ENCODE data around the gene RTN4R.

Gene RTN4R

DNA sequence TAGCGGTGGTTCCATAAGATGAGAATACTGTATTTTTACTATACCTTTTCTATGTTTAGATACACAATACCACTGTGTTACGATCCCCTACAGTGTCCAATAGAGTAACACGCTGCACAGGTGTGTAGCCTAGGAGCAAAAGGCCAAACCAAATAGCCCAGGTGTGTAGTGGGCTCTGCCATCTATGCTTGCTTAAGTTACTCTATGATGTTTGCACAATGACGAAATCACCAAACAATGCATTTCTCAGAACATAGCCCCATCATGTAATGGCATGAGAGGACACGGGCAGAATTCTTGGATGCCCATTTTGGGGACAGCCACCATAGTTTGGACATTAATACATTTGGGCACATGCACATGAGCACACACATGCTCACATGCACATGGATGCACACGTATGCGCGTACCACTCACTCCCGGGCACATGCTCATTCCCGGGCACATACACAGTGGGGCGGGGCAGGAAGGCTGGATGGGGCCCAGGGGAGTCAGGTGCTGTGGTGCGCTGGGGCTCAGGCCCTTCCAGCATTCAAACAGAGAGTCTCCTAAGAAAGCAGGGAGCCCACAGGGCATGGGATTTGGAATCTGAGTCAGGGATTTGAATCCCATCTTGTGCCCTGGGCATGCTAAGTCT is 51.1 kb downstream of the RTN4R start:
- CTCF ChIA-PET = no interaction called here
- no peaks in the 10 kb centered on the region for H3K36me3 ChIP-seq (ENCODE audit: control insufficient read depth in 2 of 2, insufficient read depth in 1 of 2, low read length in 2 of 2)
- no peaks in the 10 kb centered on the region for H3K4me1 ChIP-seq (ENCODE audit: control insufficient read depth, insufficient read depth, low read length)
- H3K4me3 ChIP-seq (ENCODE audit: low read depth, low read length) = no peak overlapping the region
- TF ChIP-seq ZNF335 (tag by site-specific recombination; conservative IDR thresholded peaks at IDR 0.05) (no peak), KLF1 (tag by site-specific recombination; IDR thresholded peaks at IDR 0.05) (no peak), ZBTB6 (tag by site-specific recombination; IDR thresholded peaks at IDR 0.05) (no peak), ZNF146 (tag by site-specific recombination; IDR thresholded peaks at IDR 0.05) (no peak), ZFP69B (tag by site-specific recombination; IDR thresholded peaks at IDR 0.05) (no peak), ZNF707 (tag by site-specific recombination; IDR thresholded peaks at IDR 0.05) (no peak), ZBTB20 (tag by site-specific recombination; IDR thresholded peaks at IDR 0.05) (peak; percentile 77)
- POLR2A ChIA-PET = no interaction called here
- no peaks in the 10 kb centered on the region for H3K9me3 ChIP-seq (ENCODE audit: control insufficient read depth, insufficient read depth, low read depth, low read length)
- H3K27ac ChIP-seq (ENCODE audit: extremely low read depth, low read depth, low read length) = no peak overlapping the region

DNA sequence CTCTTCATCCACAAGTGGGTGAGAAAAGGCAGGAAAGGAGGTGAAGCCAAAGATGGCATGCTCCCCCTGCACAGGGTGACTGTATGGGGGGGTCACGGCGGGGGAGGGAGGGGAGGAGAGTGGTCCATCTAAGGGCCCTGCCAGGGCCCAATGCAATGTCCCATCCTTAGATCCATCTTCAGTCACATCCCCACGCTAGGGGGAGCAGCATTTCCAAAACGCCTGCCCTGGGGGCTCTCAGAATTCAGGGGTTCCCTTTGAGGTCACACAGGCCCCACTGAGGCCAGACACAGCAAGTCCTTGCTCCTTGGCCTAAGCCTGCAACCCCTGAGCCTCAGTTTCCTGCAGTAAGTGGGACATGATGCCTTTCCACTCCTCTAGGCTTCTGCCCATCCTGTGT is 52.4 kb downstream of the RTN4R start:
- no peak overlapping the region for H3K27ac ChIP-seq (ENCODE audit: extremely low read depth, low read depth, low read length)

GRCh38 chr22:20214853-20215252 is 53.3 kb downstream of the RTN4R start:
- no peaks in the 10 kb centered on the region for H3K36me3 ChIP-seq (ENCODE audit: control insufficient read depth in 2 of 2, insufficient read depth in 1 of 2, low read length in 2 of 2)
- no peaks in the 10 kb centered on the region for H3K9me3 ChIP-seq (ENCODE audit: control insufficient read depth, insufficient read depth, low read depth, low read length)
- ChIA-PET CTCF (interaction anchor here (0.7 to 1.3 kb wide), 3 partner anchors 43 to 75 kb away, joined by 3 to 4 read pairs (median 4); no protein-coding TSS in a partner anchor), POLR2A (no interaction called here)
- no peak overlapping the region for H3K4me3 ChIP-seq (ENCODE audit: low read depth, low read length)
- H3K4me1 ChIP-seq (ENCODE audit: control insufficient read depth, insufficient read depth, low read length) = peaks cover 4% of the 10 kb centered on the region
- H3K27ac ChIP-seq (ENCODE audit: extremely low read depth, low read depth, low read length) = no peak overlapping the region
- TF ChIP-seq SCRT1 (tag by site-specific recombination; IDR thresholded peaks at IDR 0.05; ENCODE audit: borderline replicate concordance) (no peak), ZIC2 (tag by site-specific recombination; IDR thresholded peaks at IDR 0.05) (no peak), ZNF792 (tag by site-specific recombination; IDR thresholded peaks at IDR 0.05) (no peak), ZBTB17 (tag by site-specific recombination; IDR thresholded peaks at IDR 0.05) (no peak), ZNF530 (tag by site-specific recombination; IDR thresholded peaks at IDR 0.05; ENCODE audit: low read depth) (no peak), ZNF169 (tag by site-specific recombination; IDR thresholded peaks at IDR 0.05) (no peak), ZNF140 (tag by site-specific recombination; IDR thresholded peaks at IDR 0.05) (no peak)
- TF ChIP-seq, protein P1, sequence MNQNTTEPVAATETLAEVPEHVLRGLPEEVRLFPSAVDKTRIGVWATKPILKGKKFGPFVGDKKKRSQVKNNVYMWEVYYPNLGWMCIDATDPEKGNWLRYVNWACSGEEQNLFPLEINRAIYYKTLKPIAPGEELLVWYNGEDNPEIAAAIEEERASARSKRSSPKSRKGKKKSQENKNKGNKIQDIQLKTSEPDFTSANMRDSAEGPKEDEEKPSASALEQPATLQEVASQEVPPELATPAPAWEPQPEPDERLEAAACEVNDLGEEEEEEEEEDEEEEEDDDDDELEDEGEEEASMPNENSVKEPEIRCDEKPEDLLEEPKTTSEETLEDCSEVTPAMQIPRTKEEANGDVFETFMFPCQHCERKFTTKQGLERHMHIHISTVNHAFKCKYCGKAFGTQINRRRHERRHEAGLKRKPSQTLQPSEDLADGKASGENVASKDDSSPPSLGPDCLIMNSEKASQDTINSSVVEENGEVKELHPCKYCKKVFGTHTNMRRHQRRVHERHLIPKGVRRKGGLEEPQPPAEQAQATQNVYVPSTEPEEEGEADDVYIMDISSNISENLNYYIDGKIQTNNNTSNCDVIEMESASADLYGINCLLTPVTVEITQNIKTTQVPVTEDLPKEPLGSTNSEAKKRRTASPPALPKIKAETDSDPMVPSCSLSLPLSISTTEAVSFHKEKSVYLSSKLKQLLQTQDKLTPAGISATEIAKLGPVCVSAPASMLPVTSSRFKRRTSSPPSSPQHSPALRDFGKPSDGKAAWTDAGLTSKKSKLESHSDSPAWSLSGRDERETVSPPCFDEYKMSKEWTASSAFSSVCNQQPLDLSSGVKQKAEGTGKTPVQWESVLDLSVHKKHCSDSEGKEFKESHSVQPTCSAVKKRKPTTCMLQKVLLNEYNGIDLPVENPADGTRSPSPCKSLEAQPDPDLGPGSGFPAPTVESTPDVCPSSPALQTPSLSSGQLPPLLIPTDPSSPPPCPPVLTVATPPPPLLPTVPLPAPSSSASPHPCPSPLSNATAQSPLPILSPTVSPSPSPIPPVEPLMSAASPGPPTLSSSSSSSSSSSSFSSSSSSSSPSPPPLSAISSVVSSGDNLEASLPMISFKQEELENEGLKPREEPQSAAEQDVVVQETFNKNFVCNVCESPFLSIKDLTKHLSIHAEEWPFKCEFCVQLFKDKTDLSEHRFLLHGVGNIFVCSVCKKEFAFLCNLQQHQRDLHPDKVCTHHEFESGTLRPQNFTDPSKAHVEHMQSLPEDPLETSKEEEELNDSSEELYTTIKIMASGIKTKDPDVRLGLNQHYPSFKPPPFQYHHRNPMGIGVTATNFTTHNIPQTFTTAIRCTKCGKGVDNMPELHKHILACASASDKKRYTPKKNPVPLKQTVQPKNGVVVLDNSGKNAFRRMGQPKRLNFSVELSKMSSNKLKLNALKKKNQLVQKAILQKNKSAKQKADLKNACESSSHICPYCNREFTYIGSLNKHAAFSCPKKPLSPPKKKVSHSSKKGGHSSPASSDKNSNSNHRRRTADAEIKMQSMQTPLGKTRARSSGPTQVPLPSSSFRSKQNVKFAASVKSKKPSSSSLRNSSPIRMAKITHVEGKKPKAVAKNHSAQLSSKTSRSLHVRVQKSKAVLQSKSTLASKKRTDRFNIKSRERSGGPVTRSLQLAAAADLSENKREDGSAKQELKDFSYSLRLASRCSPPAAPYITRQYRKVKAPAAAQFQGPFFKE (tag by site-specific recombination; IDR thresholded peaks at IDR 0.05; ENCODE audit: borderline replicate concordance) = no peak

More for the DNA sequence above, 52.4 kb downstream of the RTN4R start:
- POLR2A ChIA-PET = no interaction called here
- Histone ChIP-seq H3K4me1 (ENCODE audit: control insufficient read depth, insufficient read depth, low read length) (peaks cover 4% of the 10 kb centered on the region), H3K9me3 (ENCODE audit: control insufficient read depth, insufficient read depth, low read depth, low read length) (no peaks in the 10 kb centered on the region), H3K4me3 (ENCODE audit: low read depth, low read length) (no peak overlapping the region), H3K36me3 (ENCODE audit: control insufficient read depth in 2 of 2, insufficient read depth in 1 of 2, low read length in 2 of 2) (no peaks in the 10 kb centered on the region)
- TF ChIP-seq ZNF660 (tag by site-specific recombination; IDR thresholded peaks at IDR 0.05) = no peak
- TF ChIP-seq GLIS2 (tag by site-specific recombination; IDR thresholded peaks at IDR 0.05) = 0 out of 2 replicates have a peak, but pooled peaks have one; percentile 19
- TF ChIP-seq ZNF596 (tag by site-specific recombination; IDR thresholded peaks at IDR 0.05) = no peak
- no peak for TF ChIP-seq ZNF416 (tag by site-specific recombination; IDR thresholded peaks at IDR 0.05)
- TF ChIP-seq ZNF514 (tag by site-specific recombination; IDR thresholded peaks at IDR 0.05) = no peak
- TF ChIP-seq, protein P2, sequence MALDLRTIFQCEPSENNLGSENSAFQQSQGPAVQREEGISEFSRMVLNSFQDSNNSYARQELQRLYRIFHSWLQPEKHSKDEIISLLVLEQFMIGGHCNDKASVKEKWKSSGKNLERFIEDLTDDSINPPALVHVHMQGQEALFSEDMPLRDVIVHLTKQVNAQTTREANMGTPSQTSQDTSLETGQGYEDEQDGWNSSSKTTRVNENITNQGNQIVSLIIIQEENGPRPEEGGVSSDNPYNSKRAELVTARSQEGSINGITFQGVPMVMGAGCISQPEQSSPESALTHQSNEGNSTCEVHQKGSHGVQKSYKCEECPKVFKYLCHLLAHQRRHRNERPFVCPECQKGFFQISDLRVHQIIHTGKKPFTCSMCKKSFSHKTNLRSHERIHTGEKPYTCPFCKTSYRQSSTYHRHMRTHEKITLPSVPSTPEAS (tag by site-specific recombination; IDR thresholded peaks at IDR 0.05) = no peak
- no peak for TF ChIP-seq ZNF561 (tag by site-specific recombination; IDR thresholded peaks at IDR 0.05; ENCODE audit: borderline replicate concordance)
- TF ChIP-seq ZNF114 (tag by site-specific recombination; IDR thresholded peaks at IDR 0.05) = no peak
- no peak for TF ChIP-seq KLF9 (tag by site-specific recombination; IDR thresholded peaks at IDR 0.05; ENCODE audit: low read depth)
- TF ChIP-seq, protein P3, sequence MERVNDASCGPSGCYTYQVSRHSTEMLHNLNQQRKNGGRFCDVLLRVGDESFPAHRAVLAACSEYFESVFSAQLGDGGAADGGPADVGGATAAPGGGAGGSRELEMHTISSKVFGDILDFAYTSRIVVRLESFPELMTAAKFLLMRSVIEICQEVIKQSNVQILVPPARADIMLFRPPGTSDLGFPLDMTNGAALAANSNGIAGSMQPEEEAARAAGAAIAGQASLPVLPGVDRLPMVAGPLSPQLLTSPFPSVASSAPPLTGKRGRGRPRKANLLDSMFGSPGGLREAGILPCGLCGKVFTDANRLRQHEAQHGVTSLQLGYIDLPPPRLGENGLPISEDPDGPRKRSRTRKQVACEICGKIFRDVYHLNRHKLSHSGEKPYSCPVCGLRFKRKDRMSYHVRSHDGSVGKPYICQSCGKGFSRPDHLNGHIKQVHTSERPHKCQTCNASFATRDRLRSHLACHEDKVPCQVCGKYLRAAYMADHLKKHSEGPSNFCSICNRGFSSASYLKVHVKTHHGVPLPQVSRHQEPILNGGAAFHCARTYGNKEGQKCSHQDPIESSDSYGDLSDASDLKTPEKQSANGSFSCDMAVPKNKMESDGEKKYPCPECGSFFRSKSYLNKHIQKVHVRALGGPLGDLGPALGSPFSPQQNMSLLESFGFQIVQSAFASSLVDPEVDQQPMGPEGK (tag by site-specific recombination; IDR thresholded peaks at IDR 0.05) = peak; percentile 29; the same call in 1 of the 2 replicates
- no peak for TF ChIP-seq ZNF184 (tag by site-specific recombination; IDR thresholded peaks at IDR 0.05)
- TF ChIP-seq OSR2 (tag by site-specific recombination; IDR thresholded peaks at IDR 0.05) = no peak
- no peak for TF ChIP-seq SP3 (tag by site-specific recombination; IDR thresholded peaks at IDR 0.05)
- no peak for TF ChIP-seq ZNF311 (tag by site-specific recombination; IDR thresholded peaks at IDR 0.05; ENCODE audit: borderline replicate concordance)
- CTCF ChIA-PET = interaction anchor here (1.2 kb wide), 2 partner anchors 22 to 42 kb away, joined by 4 to 5 read pairs; no protein-coding TSS in a partner anchor

All from HEK293 (cell line).